Right lobe of liver (tissue), 6 donors: ENCODE measurements around the gene FEZF2. TPM values are rescaled to one million over a fixed set of nuclear protein-coding genes. Genes with fewer than 3 reads are reported as not detected.

Source experiments
- ATAC-seq, 4 donors: fragments of 200-7000 bp; cut with Tn5 transposase; one replicate each; pipeline ENCODE4 v1.9.1; 2020; ENCODE audit warnings: mild to moderate bottlenecking in 4 of 4, moderate library complexity in 4 of 4
- DNase-seq, 3 donors: peaks; one replicate each; pipeline ENCODE4 v3.0.0-alpha.2; 2020
- H3K27ac ChIP-seq, 3 donors: fragments of 200-600 bp; one replicate each; pipeline ENCODE4 v1.8.0; 2022
- H3K27me3 ChIP-seq, 2 donors: fragments of 200-600 bp; one replicate each; pipeline ENCODE4 v1.8.0; 2022
- H3K36me3 ChIP-seq, 4 donors: fragments of 200-600 bp; sonication (generic) in 1 of 4; one replicate each; pipeline versions ENCODE4 v1.5.1 to v1.8.0; 2017 to 2022; ENCODE audit warnings: control low read depth in 1 of 4
- H3K4me1 ChIP-seq, 4 donors: fragments of 200-600 bp; sonication (generic) in 1 of 4; one replicate each; pipeline versions ENCODE4 v1.5.1 to v1.8.0; 2017 to 2022; ENCODE audit warnings: control low read depth in 1 of 4
- H3K4me3 ChIP-seq, 3 donors: fragments of 200-600 bp; one replicate each; pipeline ENCODE4 v1.8.0; 2022
- H3K9me3 ChIP-seq, 4 donors: fragments of 200-600 bp; sonication (generic) in 1 of 4; one replicate each; pipeline versions ENCODE4 v1.5.1 to v1.8.0; 2017 to 2022; ENCODE audit warnings: control low read depth in 1 of 4
- CTCF ChIP-seq, 4 donors: fragments of 200-600 bp in 3 of 4; fragments of 450-650 bp in 1 of 4; IDR thresholded peaks; one replicate each; pipeline versions ENCODE4 v1.5.1 to v1.8.0; 2016 to 2022; ENCODE audit warnings: antibody characterized with exemption in 4 of 4, mild to moderate bottlenecking in 2 of 4
- POLR2A ChIP-seq: fragments of 450-650 bp; IDR thresholded peaks from one replicate; pipeline ENCODE4 v1.6.1; 2017; ENCODE audit warnings: antibody characterized with exemption, mild to moderate bottlenecking
- WGBS: methylation state at CpG from one replicate; pipeline ENCODE4 v1.1.6; 2018; ENCODE audit warnings: low coverage, low lambda C conversion rate; ENCODE audit not compliant: insufficient coverage; ENCODE audit errors: missing lambda C conversion rate; 5-methylcytosine and 5-hydroxymethylcytosine counted together
- intact Hi-C, 2 donors: fragments of 100-400 bp; cut with DNase I; formaldehyde crosslinking; loops; one replicate each; pipeline versions ENCODE4 v1.11.2 to v1.14.1; 2022
- total RNA-seq, 6 experiments: library from RNA; depleted of rRNA in 2 of 6; stranded (reverse); fragments of >200 nt in 2 of 6; fragmentation: NEBNext Ultra II Directional in 3 of 6; extraction: Animal tissue kit (Norgen Biotek cat#: 25700) in 3 of 6; gene quantifications; one replicate each; pipeline versions ENCODE4 v1.1.0 to v1.2.4, GENCODE V29; 2016 to 2023
- donor health status: DM: no; HTN: yes; CAD: no.
- donor health status: DM: no; HTN: no; CAD: no.
- donor health status: DM: no; HTN: no; CAD: no.
- donor health status: DM: no; HTN: yes; CAD: no.
- donor health status: DM: no; HTN: yes; CAD: no.

The FEZF2 gene
- total RNA-seq, 6 experiments from 2014 or later: not detected

GRCh38 chr3:62370858-62371719 lies 2.3 kb downstream of the FEZF2 start:
- no peak overlapping the region for H3K4me3 ChIP-seq
- no peak for ATAC-seq
- TF ChIP-seq CTCF (IDR thresholded peaks at IDR 0.05) (no peak), POLR2A (no peak)
- DNase-seq: no peak
- no peak overlapping the region for H3K27ac ChIP-seq
- 6% methylated on average over 29 of the region's 49 CpGs for WGBS
- no peaks in the 10 kb centered on the region for H3K9me3 ChIP-seq
- H3K4me1 ChIP-seq: peaks cover 0 to 27% (median 0%) of the 10 kb centered on the region in 4 donors
- intact Hi-C loops: no loop called here
- H3K36me3 ChIP-seq: no peaks in the 10 kb centered on the region
- peaks cover 5 to 60% of the 10 kb centered on the region in 2 donors for H3K27me3 ChIP-seq

DNA sequence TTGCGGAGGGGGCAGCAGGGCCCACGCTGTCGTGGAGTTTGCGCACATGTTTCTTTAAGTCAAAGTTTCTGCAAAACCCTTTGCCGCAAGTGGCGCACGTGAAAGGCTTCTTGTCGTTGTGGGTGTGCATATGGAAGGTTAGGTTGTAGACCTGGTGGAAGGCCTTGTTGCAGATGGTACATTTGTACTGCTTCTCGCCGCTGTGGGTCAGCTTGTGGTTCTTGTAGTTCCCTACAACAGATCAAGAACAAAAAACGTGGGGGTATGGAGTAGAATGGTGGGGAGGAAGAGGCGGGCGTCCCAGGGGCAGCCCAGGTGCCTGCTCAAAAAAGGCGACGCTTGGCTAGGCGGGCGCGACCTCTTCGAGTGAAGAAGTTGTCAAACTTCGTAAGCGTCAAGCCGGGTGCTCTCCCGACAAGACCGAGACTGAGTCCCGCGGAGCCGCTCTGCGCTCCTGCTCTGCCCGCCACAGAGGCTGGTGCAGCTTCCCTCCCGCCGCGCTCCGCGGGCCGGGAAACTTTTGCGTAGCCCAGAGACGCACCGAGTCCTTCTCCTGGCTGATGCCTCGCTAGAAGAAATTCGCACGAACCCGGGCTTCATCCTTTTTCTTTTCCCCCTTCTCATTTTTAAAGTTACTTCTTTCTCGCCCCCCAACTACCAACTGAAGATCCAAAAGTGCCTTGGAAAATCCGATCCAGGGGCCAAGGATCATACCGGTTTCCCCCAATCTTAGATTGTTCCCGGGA lies 3.1 kb downstream of the FEZF2 start:
- intact Hi-C loops: no loop called here
- peaks cover 0 to 27% (median 0%) of the 10 kb centered on the region in 4 donors for H3K4me1 ChIP-seq
- TF ChIP-seq POLR2A (no peak), CTCF (IDR thresholded peaks at IDR 0.05) (no peak)

GRCh38 chr3:62369476-62369743 lies 3.9 kb downstream of the FEZF2 start:
- H3K4me3 ChIP-seq: no peak overlapping the region

More for the DNA sequence above, 3.1 kb downstream of the FEZF2 start:
- WGBS: 6% methylated on average over 29 of the region's 46 CpGs
- no peak overlapping the region for H3K27ac ChIP-seq
- no peak for ATAC-seq
- no peak overlapping the region for H3K4me3 ChIP-seq
- DNase-seq: no peak
- peaks cover 5 to 60% of the 10 kb centered on the region in 2 donors for H3K27me3 ChIP-seq
- H3K36me3 ChIP-seq: no peaks in the 10 kb centered on the region
- no peaks in the 10 kb centered on the region for H3K9me3 ChIP-seq

More at GRCh38 chr3:62369476-62369743, 3.9 kb downstream of the FEZF2 start:
- Histone ChIP-seq H3K36me3 (no peaks in the 10 kb centered on the region), H3K27ac (no peak overlapping the region), H3K9me3 (no peaks in the 10 kb centered on the region), H3K4me1 (peaks cover 0 to 23% (median 0%) of the 10 kb centered on the region in 4 donors), H3K27me3 (peaks cover 0 to 55% of the 10 kb centered on the region in 2 donors)
- TF ChIP-seq CTCF (IDR thresholded peaks at IDR 0.05) (no peak), POLR2A (no peak)
- intact Hi-C loops: no loop called here
- 6% methylated on average over 12 of the region's 12 CpGs for WGBS
- DNase-seq (no peak), ATAC-seq (no peak)
